ENCODE results near the gene SH3PXD2A.
A peak's percentile ranks its signal among the peaks of the same experiment; 100 is the strongest.

Gene SH3PXD2A

DNA sequence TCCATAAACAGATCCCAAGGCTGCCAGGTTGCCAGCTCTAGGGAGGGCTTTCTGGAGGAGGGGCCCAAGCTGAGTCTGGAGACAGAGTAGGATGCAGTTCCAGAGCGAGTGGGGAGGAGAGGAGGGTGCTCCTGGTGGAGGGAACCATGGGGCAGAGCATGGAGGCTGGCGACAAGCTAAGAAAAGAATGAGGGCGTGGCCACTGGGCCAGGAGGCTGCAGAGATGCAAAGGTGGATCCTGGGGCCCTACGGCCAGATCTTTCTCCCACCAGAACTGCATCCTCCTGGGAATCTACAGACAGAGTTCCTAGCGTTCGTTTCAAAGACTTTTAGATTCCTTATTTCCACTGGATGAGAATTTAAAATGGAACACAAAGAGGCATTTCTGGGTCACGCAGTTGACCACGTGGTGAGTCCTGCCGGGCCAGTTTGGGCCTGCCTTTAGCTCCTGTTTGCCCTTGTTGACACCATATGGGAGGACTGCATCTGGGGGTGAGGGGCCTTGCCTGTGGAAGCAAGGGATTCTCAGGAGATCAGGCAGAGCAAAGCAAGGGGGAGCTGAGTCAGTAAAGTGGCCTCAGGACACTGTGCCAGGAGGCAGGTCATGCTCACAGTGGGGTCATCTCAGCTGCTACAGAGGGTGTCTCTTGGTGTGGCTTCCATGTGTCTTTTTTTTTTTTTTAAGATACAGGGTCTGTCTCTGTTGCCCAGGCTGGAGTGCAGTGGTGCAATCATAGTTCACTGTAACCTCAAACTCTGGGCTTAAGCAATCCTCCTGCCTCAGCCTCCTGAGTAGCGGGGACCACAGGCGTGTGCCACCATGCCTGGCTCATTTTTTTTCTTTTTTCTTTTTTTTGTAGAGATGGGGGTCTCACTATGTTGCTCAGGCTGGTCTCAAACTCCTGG lies 137.8 kb downstream of the SH3PXD2A start:
- DNase-seq, result no peak

- DNase-seq, result no peak
Measured at GRCh38 chr10:103716206-103717160, 138.9 kb downstream of the SH3PXD2A start.

DNA sequence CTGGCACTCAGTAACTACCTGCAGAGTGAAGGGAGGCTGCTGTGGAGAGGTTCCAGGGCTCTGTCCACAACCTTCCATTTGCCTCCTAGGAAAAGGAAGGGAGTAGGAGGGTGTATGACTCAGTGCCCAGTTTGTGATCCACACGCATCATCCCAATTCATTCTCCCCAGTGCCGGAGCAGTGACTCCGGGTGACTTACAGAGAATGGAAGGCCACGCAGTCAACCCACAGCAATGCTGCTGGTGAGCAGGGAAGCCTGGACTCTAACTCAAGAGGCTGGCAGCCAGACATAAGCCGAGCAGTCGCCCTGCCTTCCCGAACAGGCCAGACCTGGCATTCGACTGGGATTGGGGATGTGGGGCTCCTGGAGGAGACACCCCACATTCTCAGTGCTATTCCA lies 139.9 kb downstream of the SH3PXD2A start:
- DNase-seq, result no peak

GRCh38 chr10:103714232-103714891 lies 141.0 kb downstream of the SH3PXD2A start:
- DNase-seq, result no peak

GRCh38 chr10:103713676-103714075 lies 141.7 kb downstream of the SH3PXD2A start:
- DNase-seq, result no peak

DNA sequence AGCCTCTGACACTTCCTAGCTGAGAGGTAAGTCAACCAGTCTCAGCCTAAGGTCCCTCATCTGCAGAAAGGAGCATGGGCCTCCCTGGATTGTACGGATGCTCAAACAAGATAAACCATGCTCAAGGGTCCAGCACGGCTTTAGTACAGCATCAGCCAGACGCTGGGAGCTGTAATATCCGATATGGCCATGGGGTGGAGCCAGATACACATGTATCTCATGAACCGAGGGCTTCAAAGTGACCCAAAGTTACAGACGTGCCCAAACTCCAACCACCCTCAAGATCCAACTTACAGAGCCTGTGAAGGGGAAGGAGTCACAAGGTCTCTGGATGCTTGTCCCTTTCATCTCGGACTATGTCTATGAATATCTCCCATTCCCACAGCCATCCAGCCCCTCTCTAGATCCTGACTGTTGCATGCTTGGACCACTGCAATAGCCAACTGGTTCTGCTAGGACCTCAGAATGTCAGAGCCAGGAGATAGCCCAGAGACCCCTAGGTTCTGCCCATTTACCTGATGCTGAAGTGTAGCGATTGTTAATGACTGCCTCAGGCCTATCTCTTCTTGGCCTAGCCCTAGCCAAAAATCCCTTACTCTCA lies 142.4 kb downstream of the SH3PXD2A start:
- DNase-seq, result peak; percentile 41

GRCh38 chr10:103712146-103712545 lies 143.2 kb downstream of the SH3PXD2A start:
- DNase-seq, result no peak

GRCh38 chr10:103711351-103711994 lies 143.9 kb downstream of the SH3PXD2A start:
- DNase-seq, result no peak

- no peak for DNase-seq
Measured at GRCh38 chr10:103710490-103710889, 144.9 kb downstream of the SH3PXD2A start.

DNA sequence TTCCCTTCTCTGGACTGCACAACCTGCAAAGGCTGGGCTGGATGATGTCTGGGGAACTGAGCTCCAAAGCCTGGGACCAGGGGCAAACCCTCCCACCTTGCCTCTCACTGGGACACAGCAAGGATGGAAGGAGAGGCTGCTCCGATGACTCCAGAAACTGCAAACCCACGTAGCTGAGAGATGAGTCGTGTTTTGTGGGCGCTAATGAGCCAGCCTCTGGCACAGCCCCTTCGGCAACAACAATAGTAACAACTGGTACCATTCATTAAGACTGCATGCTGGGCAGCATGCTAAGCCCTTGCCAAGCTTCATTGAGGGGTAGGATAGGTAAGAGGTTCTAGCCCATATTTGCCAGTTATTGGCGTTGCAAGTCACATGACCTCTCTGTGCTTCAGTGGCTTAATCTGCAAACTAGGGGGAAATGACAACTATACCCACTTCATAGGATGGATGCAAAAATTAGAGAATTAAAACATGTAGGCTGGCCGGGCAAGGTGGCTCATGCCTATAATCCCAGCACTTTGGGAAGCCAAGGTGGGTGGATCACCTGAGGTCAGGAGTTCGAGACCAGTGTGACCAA lies 145.9 kb downstream of the SH3PXD2A start:
- DNase-seq, result peak; percentile 15

DNA sequence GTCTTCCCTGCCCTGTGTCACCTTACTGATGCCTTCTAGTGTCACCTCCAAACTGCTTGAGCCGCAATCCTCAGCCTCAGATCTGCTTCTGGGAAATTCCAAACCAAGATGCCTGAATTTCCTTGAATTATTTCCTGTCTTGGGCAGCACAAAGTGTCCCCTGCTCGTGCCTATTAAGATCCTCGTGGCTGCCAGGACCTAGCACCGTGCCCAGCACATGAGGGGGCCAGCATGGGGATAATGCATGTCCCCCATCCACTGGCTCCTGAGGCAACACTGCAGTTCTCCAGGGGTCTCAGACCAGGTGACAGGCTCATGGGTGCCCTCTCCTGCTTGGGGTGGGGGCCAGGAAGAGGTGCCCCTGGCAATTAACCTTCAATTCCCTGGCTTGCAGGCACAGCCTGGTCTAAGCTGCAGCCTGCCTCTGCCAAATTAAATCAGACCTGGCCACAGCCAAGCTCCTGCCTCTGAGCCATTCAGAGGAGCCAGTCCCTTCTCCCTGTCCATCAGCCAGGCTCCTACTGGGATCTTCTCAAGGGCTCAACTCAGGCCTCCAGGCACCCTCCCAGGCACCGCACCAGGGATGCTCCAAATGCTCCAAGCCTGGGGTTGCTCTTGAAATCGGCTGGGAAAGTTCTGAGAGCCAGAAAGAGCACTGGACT lies 146.6 kb downstream of the SH3PXD2A start:
- DNase-seq, result no peak

- DNase-seq, result no peak
Measured at GRCh38 chr10:103707956-103708626, 147.3 kb downstream of the SH3PXD2A start.

- DNase-seq, result no peak
Measured at GRCh38 chr10:103706762-103707161, 148.6 kb downstream of the SH3PXD2A start.

DNA sequence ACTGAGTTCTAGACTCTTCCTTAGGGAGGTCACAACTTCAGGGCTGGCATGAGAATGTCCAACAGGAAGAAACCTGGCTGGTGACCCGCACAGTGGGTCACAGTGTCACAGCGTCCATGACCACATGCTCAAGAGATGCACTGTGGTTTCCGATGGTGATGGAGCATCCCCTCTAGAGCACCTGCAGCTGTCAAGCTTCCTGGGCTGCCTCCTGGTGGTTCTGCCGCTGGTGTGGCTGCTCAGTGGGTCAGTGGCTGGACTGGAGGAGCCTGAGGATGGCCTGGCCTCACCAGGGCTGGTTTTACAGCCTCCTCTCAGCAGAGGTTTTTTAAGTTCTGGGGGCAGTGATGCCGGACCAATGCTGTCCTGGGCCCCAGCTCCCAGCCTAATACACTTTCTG lies 149.3 kb downstream of the SH3PXD2A start:
- DNase-seq, result no peak

DNA sequence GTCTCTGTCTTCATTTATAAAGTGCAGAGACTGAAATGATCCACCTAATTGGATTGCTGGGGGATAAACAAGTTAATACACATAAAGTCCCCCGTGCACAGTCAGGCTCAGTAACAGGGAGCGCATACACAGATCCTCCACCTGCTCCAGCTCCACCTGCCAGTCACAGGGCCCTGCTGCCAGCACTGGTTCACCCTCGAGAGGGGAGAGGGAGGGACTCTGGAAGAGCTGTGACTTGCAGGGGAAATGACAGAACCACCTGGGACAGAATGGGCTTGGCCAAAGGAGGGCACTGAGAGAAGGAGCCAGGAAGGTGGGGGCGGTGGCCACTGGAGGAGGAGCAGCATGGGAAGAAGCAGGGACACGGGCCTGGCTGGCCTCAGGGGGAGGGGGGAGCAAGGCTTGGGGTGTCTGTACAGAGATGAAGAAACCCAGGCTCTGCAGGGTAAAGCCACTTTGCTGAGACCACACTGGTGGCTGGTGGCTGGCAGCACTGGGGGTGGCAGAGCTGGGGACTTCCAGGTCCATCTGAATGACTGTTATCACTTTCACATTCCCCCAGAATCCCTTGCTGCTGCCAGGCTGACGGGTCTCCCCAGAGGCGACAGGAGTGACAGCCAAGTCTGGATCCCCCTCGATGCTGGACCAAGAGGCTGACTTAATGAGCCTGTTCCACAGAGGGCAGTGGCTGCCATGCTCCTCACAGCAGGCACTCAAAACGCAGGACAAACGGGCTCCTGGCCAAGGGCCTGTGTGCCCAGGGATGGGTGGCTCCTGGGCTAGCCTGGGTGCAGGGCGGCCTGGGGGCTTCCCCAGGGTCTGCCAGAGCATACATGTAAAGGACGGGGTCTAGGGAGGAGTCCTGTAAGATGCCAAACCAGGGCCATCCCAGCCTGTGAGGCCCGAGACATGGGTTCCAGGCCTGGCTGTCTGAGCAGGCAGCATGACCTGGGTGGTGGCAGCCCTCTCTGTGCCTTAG lies 151.1 kb downstream of the SH3PXD2A start:
- no peak for DNase-seq

DNA sequence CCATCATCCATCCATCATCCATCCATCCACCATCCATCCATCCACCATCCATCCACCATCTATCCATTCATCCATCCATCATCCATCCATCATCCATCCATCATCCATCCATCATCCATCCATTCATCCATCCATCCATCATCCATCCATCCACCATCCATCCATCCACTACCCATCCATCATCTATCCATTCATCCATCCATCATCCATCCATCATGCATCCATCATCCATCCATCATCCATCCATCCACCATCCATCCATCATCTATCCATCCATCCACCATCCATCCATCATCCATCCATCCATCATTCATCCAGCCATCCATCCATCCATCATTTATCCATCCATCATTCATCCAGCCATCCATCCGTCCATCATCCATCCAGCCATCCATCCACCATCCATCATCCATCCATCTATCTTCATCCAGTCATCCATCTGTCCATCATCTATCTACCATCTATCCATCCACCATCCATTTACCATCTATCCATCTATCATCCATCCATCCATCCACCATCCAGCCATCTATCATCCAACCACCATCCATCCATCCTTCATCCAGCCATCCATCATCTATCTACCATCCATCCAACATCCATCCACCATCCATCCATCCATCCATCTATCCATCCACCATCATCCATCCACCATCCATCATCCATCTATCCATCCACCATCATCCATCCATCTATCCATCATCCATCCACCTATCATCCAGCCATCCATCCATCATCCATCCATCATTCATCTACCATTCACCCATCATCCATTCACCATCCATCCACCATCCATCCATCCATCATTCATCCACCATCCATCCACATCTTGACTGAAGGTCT lies 153.8 kb downstream of the SH3PXD2A start:
- no peak for DNase-seq

- no peak for DNase-seq
Measured at GRCh38 chr10:103700436-103700715, 155.0 kb downstream of the SH3PXD2A start.

DNA sequence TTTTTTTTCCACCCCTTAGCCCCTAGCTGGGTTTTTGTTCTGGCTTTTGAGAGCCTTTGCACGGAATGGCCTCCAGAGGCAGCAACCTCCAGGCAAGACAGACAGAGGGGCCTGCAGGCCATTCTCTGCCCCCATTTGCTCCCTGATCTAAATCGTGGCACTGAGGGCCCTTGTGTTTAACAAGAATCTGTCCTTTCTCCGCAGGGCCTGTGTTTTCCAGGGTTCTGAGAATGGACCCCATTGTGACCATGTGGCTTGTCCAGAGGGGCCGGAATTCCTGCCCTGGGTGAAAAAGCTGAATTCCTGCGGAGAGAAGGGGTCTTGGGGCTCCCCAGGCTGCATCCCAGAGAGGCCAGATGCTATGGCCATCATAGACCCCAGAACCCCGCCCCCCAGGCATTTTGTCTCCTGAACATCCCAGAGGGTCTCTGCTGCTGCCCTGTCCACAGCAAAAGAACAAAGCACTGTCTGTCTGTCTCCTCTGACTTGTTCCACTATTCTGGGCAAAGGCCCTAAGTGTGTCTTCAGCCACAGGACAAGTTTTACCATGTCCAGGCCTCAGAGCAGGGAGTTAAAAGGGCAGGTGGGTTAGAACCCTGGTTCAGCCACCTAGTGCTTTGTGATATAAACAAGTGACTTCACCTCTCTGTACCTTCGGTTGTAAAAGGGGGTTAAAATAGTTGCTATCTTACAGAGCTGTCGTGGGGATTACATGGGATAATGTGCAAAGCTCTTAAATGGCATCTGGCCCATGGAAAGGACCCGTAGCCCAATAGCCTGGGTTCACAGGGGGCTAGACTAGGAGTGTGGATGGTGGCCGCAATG lies 155.6 kb downstream of the SH3PXD2A start:
- no peak for DNase-seq

Measured in NCI-H1092 treated with DMSO at 0.1 percent for 48 hours (cell line).